Stimulated activated CD8-positive, alpha-beta memory T cell treated with anti-CD3 and anti-CD28 coated beads, Interleukin-2, amount 100 ng/mL, for 48 hours (primary cell): ENCODE results near the gene OR2A2.

Experiments used
- DNase-seq, 2 donors: peaks; one replicate each; pipeline ENCODE4 v3.0.0-alpha.2; 2020; ENCODE audit warnings: low read depth in 2 of 2

The OR2A2 gene

GRCh38 chr7:144137501-144137900, 28.1 kb downstream of the OR2A2 start:
- DNase-seq: no peak

- DNase-seq: no peak
These were observed 32.8 kb downstream of the OR2A2 start for GRCh38 chr7:144142187-144142586.

DNA sequence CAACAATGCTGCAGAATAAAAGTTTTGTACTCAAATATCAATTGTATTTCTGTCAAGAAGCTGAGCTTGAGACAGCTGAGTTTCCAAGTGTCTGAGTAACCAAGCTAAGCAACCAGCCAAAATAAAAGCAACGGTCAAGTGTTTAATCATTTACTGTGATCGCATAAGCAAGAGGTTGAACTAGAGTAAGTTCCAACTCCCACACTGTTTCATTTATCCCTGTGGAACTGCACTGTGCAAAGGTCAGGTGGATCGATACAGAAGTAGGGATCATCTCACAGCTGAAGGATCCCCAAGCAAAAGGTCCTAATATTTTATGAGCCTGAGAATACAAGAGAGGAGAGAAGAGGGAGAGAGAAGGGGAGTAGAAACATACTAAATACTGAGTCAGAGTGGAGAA, 35.0 kb downstream of the OR2A2 start:
- DNase-seq: no peak

DNA sequence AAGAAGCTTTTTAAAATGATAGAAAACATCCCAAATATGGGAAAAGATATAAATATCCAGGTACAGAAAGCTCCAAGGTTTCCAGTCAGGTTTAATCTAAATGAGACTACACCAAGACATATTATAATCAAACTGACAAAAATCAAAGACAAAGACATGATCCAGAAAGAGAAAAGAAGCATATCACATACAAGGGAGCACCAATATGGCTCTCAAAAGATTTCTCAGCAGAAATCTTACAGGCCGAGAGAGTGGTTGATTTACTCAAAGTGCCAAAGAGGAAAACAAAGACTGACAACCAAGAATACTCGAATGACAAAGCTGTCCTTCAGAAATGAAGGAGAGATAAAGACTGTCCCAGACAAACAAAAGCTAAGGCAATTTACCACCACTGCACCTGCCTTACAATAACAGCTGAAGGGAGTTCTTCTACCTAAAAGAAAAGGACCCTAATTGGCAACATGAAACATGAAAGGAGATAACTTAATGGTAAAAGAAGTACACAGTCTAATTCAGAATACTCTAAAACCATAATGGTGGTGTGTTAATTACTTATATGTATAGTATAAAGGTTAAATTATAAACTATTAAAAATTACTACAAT, 38.9 kb downstream of the OR2A2 start:
- no peak for DNase-seq

DNA sequence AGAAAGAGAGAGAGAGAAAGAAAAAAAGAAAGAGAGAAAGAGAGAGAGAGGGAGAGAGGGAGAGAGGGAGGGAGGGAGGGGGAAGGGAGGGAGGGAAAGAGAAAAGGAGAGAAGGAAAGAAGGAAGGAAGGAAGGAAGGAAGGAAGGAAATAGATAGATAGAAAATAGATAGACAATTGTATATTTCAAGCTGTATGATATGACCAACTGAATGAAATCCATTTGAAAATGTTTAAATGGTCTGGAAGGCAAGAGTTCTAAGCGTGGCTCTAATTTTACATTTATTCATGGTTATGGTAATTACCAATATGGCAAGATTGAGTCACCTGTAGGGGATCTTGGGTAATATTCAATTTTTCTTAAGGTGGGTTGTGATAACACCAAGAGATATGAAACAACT, 49.5 kb downstream of the OR2A2 start:
- DNase-seq: no peak
